ENCODE results near the gene HOXA6.

GRCh38 chr7:27125986-27126394 is 21.6 kb downstream of the HOXA6 start:
- TF ChIP-seq, protein P1, sequence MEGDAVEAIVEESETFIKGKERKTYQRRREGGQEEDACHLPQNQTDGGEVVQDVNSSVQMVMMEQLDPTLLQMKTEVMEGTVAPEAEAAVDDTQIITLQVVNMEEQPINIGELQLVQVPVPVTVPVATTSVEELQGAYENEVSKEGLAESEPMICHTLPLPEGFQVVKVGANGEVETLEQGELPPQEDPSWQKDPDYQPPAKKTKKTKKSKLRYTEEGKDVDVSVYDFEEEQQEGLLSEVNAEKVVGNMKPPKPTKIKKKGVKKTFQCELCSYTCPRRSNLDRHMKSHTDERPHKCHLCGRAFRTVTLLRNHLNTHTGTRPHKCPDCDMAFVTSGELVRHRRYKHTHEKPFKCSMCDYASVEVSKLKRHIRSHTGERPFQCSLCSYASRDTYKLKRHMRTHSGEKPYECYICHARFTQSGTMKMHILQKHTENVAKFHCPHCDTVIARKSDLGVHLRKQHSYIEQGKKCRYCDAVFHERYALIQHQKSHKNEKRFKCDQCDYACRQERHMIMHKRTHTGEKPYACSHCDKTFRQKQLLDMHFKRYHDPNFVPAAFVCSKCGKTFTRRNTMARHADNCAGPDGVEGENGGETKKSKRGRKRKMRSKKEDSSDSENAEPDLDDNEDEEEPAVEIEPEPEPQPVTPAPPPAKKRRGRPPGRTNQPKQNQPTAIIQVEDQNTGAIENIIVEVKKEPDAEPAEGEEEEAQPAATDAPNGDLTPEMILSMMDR (IDR thresholded peaks at IDR 0.05) = no peak
- TF ChIP-seq POLR2A (IDR thresholded peaks at IDR 0.05) = no peak

All from lower leg skin (tissue), 3 donors.